ENCODE results near the gene FHIT.

The FHIT gene

GRCh38 chr3:60523536-60523935 lies 727.7 kb downstream of the FHIT start:
- DNase-seq (ENCODE audit: low read depth in 1 of 2, low spot score in 1 of 2), result no peak

DNA sequence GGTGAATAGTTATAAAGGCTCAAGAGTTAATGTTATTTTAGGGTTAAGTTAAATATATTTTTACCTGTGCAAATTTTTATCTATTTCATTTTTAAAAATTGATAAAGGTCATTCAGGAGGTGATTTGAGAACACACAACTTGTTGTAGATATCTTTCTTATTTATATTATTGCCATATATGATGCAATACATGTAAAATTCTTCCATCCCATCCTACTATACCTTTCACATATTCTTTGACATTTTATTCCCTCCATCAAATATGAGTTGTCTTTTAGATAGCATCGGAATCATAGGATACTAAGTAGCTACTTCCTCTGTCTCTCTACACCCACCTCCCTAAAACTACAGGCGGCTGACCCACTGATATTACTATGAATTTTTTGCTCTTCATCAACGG lies 734.1 kb downstream of the FHIT start:
- no peak for DNase-seq (ENCODE audit: low read depth in 1 of 2, low spot score in 1 of 2)

DNA sequence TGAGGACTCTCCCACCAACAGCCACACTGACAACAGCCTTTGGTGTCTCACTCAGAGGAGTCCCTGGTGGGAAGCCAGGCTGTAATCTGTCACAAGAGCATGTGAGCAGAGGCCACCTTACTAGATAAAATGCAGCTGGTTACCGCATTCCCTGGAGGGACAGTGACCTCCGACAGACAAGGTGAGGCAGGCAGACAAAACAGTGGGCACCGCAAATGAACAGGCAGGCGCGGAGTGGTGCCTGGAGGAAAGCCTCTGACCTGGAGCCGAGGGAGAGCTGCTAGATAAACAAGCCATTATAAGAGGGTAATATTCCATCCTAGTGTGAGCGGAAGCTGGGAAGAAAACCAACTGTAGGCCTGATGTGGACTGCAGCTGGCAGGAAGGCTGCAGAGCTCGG lies 736.4 kb downstream of the FHIT start:
- DNase-seq (ENCODE audit: low read depth in 1 of 2, low spot score in 1 of 2), result no peak

- DNase-seq (ENCODE audit: low read depth in 1 of 2, low spot score in 1 of 2), result no peak
These were observed 737.1 kb downstream of the FHIT start for GRCh38 chr3:60514085-60514649.

DNA sequence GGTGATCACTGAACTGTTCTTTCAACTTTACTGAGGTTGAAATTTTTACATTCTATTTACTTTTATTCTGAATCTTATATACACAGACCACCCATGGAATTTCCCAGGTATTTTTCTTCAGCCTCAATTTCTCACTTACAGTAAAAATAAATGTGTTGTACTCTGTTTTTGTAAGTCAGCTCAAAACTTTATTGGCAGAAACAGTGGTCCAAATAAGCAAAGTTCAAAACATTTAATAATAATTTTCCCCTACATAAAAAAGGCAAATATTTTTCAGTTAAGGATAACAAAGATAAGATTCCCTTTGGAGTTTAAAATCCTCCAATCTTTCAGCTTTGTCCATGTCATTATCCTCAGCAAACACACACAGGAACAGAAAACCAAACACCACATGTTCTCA lies 738.0 kb downstream of the FHIT start:
- DNase-seq (ENCODE audit: low read depth in 1 of 2, low spot score in 1 of 2), result no peak

DNA sequence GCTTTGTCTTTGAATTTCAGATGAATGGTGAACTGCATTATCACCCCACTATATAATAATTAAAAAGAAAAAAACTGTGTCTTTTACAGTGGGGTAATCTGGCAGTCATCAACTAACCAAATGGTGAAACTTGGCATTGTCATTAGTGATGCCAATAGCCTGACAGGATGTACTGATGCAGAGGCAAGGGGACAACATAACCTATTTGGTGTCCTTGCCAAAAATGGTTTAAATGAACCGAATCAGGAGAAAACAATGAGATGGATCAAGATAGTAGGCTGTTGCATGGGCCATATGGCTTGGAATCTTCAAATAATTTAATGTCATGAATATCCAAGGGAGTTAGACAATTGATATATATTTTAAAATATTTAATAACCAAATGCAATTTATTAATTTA lies 738.7 kb downstream of the FHIT start:
- DNase-seq (ENCODE audit: low read depth in 1 of 2, low spot score in 1 of 2), result no peak

- no peak for DNase-seq (ENCODE audit: low read depth in 1 of 2, low spot score in 1 of 2)
These were observed 741.8 kb downstream of the FHIT start for GRCh38 chr3:60509471-60509870.

DNA sequence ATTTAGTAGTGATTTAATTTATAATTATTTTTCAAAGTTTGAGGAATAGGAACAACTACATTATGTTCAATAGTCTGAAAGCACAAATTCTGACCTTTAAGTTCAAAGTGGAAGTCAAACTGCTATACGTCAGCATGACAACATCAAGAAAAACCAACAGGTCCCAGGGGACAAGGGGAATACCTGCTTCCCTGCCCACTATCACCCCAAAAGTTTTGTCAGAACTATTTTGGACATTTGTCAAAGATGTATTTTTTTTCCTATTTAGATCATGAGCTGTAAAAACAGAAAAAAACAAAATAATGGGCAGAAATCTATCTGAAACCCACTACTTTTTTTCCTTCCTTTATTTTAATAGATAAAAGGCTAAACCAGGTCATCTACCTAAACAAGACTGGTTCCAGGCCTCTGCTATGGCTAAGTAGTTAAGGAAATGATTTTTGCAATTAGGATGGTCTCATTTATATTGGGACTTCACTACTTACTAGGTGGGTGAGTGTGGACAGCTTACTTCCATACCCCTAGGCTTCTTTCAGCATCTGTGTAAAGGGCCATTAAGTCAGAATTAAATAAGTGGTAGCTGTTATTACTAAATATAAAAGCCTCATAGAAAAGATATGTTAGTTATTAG lies 746.3 kb downstream of the FHIT start:
- no peak for DNase-seq (ENCODE audit: low read depth in 1 of 2, low spot score in 1 of 2)

- no peak for DNase-seq (ENCODE audit: low read depth in 1 of 2, low spot score in 1 of 2)
These were observed 749.9 kb downstream of the FHIT start for GRCh38 chr3:60501314-60501713.

GRCh38 chr3:60497902-60498301 lies 753.4 kb downstream of the FHIT start:
- DNase-seq (ENCODE audit: low read depth in 1 of 2, low spot score in 1 of 2), result no peak

GRCh38 chr3:60490992-60491391 lies 760.3 kb downstream of the FHIT start:
- no peak for DNase-seq (ENCODE audit: low read depth in 1 of 2, low spot score in 1 of 2)

DNA sequence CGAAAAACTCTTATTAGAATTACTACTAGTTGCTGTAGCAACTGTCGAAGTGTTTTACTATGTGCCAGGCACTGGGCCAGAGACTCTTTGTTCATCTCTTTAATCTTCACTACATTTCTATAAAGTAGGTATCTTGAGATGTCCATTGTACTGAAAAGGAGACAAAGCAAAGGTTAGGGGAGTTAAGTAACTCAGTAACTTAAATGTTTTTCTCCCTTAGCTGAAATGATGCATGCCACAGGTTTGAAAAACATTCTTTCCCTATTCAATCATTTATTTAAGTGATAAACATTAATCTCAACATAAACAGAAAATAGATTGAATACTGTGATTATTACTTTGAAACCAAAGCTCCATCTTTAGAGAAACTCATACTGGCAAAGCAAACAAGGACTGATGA lies 776.2 kb downstream of the FHIT start:
- DNase-seq (ENCODE audit: low read depth in 1 of 2, low spot score in 1 of 2), result no peak

DNA sequence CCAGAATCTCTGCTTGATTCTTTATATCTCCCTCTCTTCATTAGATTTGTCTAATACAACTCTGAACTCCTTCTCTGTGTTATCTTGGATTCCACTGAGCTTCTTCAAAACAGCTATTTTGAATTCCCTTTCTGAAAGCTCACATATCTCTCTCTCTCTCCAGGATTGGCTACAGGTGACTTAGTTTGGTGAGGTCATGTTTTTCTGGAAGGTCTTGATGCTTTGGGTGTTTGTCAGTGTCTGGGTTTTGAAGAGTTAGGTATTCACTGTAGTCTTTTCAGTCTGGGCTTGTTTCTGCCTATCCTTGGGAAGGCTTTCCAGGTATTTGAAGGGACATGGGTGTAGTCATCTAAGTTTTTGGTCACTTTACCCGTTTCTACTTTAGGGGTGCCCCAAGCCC lies 781.8 kb downstream of the FHIT start:
- no peak for DNase-seq (ENCODE audit: low read depth in 1 of 2, low spot score in 1 of 2)

DNA sequence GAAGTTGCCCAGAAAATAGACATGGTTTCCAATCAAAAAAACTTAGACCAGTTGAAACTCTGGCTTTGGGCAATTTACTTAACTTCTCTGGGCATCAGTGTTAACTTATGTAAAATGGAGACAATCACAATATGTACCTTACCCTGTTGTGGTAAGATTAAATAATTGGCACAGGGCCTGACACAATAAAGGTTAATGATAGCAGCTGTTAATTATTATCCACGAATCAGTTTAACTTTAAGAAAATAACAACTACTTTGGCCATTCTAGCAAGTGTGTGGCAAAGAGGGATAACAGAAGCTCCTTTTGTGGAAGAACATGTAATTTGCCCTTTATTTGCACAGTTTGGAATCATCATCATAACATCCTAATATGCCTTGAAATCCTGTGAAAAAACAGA lies 787.6 kb downstream of the FHIT start:
- no peak for DNase-seq (ENCODE audit: low read depth in 1 of 2, low spot score in 1 of 2)

GRCh38 chr3:60461267-60461666 lies 790.0 kb downstream of the FHIT start:
- no peak for DNase-seq (ENCODE audit: low read depth in 1 of 2, low spot score in 1 of 2)

- no peak for DNase-seq (ENCODE audit: low read depth in 1 of 2, low spot score in 1 of 2)
These were observed 795.1 kb downstream of the FHIT start for GRCh38 chr3:60456180-60456579.

DNA sequence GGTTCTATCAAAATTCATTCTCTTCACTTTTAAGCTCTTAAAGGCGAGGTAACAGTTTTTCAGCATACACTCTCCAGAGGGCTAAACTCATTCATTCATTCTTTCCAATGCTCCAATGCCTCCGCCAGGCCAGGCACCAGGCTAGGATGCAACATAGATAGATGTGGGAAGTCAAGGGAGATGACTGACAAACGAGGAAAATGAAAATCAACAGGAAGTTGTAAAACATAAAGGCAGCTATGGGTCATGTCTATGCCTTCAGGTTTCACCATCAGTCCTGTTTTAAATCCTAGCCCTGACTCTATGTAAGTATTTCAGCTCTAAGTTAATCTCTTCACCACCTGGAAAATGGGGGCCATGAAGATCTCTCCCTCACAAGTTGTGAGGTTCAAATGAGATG lies 797.9 kb downstream of the FHIT start:
- no peak for DNase-seq (ENCODE audit: low read depth in 1 of 2, low spot score in 1 of 2)

DNA sequence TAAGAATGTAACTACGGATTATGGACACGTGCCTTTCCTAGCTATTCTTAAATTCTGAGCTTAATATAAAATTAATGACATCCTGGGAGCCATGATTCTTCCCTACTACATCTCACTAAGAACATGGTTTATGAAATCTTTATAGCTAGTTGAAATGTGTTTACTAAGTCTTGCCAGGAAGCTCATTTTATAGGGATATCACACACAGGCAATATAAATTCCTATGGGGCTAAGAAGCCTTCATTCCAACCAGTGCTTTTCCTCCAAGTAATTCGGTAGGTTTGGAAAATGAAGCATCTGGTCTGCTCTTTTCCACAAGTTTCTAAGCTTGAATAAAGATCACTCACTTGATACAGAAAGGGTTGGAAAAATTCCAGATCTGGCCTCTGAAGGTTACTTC lies 802.6 kb downstream of the FHIT start:
- no peak for DNase-seq (ENCODE audit: low read depth in 1 of 2, low spot score in 1 of 2)

DNA sequence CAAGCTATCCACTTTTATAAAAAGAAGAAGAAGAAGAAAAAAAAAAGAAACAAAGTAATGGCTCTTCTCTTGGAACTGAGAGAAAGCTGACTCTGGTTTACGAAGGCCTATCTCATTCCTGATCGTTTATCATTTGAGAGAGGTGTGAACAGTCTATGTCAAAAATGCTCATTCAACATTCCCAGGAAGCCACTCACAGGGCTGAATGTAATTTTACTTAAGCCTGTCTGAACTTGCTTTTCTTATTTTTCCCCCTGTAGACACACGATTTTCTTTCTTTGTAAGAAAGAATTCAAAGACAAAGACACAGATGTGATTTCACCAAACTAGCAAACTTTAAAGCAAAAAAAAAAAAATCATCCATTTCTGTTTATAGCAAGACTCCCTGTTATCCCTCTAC lies 805.8 kb downstream of the FHIT start:
- no peak for DNase-seq (ENCODE audit: low read depth in 1 of 2, low spot score in 1 of 2)

- DNase-seq (ENCODE audit: low read depth in 1 of 2, low spot score in 1 of 2), result no peak
These were observed 806.3 kb downstream of the FHIT start for GRCh38 chr3:60444898-60445437.

GRCh38 chr3:60440869-60441268 lies 810.4 kb downstream of the FHIT start:
- no peak for DNase-seq (ENCODE audit: low read depth in 1 of 2, low spot score in 1 of 2)

GRCh38 chr3:60435941-60436650 lies 815.2 kb downstream of the FHIT start:
- DNase-seq (ENCODE audit: low read depth in 1 of 2, low spot score in 1 of 2), result no peak

GRCh38 chr3:60434950-60435349 lies 816.3 kb downstream of the FHIT start:
- DNase-seq (ENCODE audit: low read depth in 1 of 2, low spot score in 1 of 2), result no peak

Data from stimulated activated CD4-positive, alpha-beta T cell treated with anti-CD3 and anti-CD28 coated beads, Interleukin-15, amount 100 ng/mL, for 1 hour (primary cell).